Measurements from ENCODE around the gene MMP7. TPM values are rescaled to one million over a fixed set of nuclear protein-coding genes. Genes with fewer than 3 reads are reported as not detected.

MMP7 gene
- total and polyA plus RNA-seq, 12 donors: 0.10 to 3.4 TPM; not detected in 10

- Histone ChIP-seq H3K27me3 (peaks cover 0 to 3% (median 0%) of the 10 kb centered on the region in 7 donors), H3K36me3 (no peaks in the 10 kb centered on the region), H3K27ac (no peak overlapping the region), H3K4me1 (peaks cover 0 to 15% (median 0%) of the 10 kb centered on the region in 9 donors), H3K4me3 (no peak overlapping the region), H3K9me3 (no peaks in the 10 kb centered on the region)
- 83 to 92% methylated on average over 2 of the region's 2 CpGs for WGBS, 2 donors
- no peak for ATAC-seq
- intact Hi-C loops (cut with DNase I): no loop called here
- no peak for TF ChIP-seq CTCF (IDR thresholded peaks at IDR 0.05)
- no peak for DNase-seq
Measured at GRCh38 chr11:102575012-102575411, 44.5 kb upstream of the MMP7 start.

- peaks cover 0 to 15% (median 0%) of the 10 kb centered on the region in 9 donors for H3K4me1 ChIP-seq
- peaks cover 0 to 3% (median 0%) of the 10 kb centered on the region in 7 donors for H3K27me3 ChIP-seq
- TF ChIP-seq CTCF (IDR thresholded peaks at IDR 0.05): no peak
- H3K36me3 ChIP-seq: no peaks in the 10 kb centered on the region
- WGBS, 2 donors: 54 to 61% methylated on average over 2 of the region's 2 CpGs
- DNase-seq (no peak), ATAC-seq (no peak)
- H3K27ac ChIP-seq: no peak overlapping the region
- H3K9me3 ChIP-seq: no peaks in the 10 kb centered on the region
- no peak overlapping the region for H3K4me3 ChIP-seq
- intact Hi-C loops (cut with DNase I): no loop called here
Measured at GRCh38 chr11:102573851-102574250, 43.3 kb upstream of the MMP7 start.

- WGBS, 2 donors: 88 to 96% methylated on average over 2 of the region's 2 CpGs
- H3K9me3 ChIP-seq: no peaks in the 10 kb centered on the region
- H3K36me3 ChIP-seq: no peaks in the 10 kb centered on the region
Measured at GRCh38 chr11:102572554-102573220, 42.1 kb upstream of the MMP7 start.

GRCh38 chr11:102568851-102569250 is 38.3 kb upstream of the MMP7 start:
- intact Hi-C loops (cut with DNase I): no loop called here
- DNase-seq (no peak), ATAC-seq (no peak)
- WGBS, 2 donors: 59 to 61% methylated on average over 3 of the region's 3 CpGs
- Histone ChIP-seq H3K27me3 (peaks cover 0 to 3% (median 0%) of the 10 kb centered on the region in 7 donors), H3K9me3 (peaks cover 0 to 7% (median 0%) of the 10 kb centered on the region in 11 donors), H3K4me1 (no peaks in the 10 kb centered on the region), H3K4me3 (no peak overlapping the region), H3K27ac (no peak overlapping the region), H3K36me3 (no peaks in the 10 kb centered on the region)
- TF ChIP-seq CTCF (IDR thresholded peaks at IDR 0.05): no peak

More at GRCh38 chr11:102572554-102573220, 42.1 kb upstream of the MMP7 start:
- Histone ChIP-seq H3K27me3 (peaks cover 0 to 3% (median 0%) of the 10 kb centered on the region in 7 donors), H3K4me1 (peaks cover 0 to 14% (median 0%) of the 10 kb centered on the region in 9 donors), H3K4me3 (no peak overlapping the region), H3K27ac (no peak overlapping the region)
- DNase-seq: no peak
- intact Hi-C loops (cut with DNase I): no loop called here
- no peak for TF ChIP-seq CTCF (IDR thresholded peaks at IDR 0.05)
- ATAC-seq: no peak
